Caco-2 (cell line): Measurements from ENCODE around the gene APEH. TPM values are rescaled to one million over a fixed set of nuclear protein-coding genes. Genes with fewer than 3 reads are reported as not detected.

Experiments used
- BruUV-seq: library from RNA; stranded (reverse); fragments of 400-500 nt; replicated peaks from 2 replicates; lab custom pipeline; 2021; lab: Mats Ljungman, UMichigan
- CTCF ChIA-PET: fragments of 300-600 bp; sonication (Branson Sonifier 250); formaldehyde crosslinking; loops from one replicate; lab custom pipeline; 2022; ENCODE audit warnings: antibody characterized with exemption; lab: Charles Lee
- POLR2A ChIA-PET: fragments of 300-600 bp; sonication (Branson Sonifier 250); formaldehyde crosslinking; loops from one replicate; lab custom pipeline; 2022; ENCODE audit warnings: antibody characterized with exemption; lab: Charles Lee
- DNase-seq, 2 experiments: peaks; one replicate each; pipeline versions ENCODE4 v3.0.0 to v3.0.0-alpha.2; 2020 to 2022
- H3K27me3 ChIP-seq: replicated peaks from 2 replicates; pipeline ENCODE4 v1.6.0; 2011; ENCODE audit warnings: low read length; ENCODE audit not compliant: control insufficient read depth, insufficient read depth
- H3K36me3 ChIP-seq: 2 replicates; pipeline ENCODE4 v1.5.1; 2011; ENCODE audit warnings: low read length; ENCODE audit not compliant: control insufficient read depth, insufficient read depth
- H3K4me1 ChIP-seq: fragments of 250-450 bp; sonication (Bioruptor Pico); 2 replicates; pipeline ENCODE4 v1.5.1; 2020; ENCODE audit warnings: mild to moderate bottlenecking
- H3K4me3 ChIP-seq: 2 replicates; pipeline ENCODE4 v1.5.1; 2011; ENCODE audit warnings: low read depth, mild to moderate bottlenecking, control low read depth, low read length
- H3K9me3 ChIP-seq: fragments of 250-450 bp; sonication (Bioruptor Pico); 2 replicates; pipeline ENCODE4 v1.5.1; 2020; ENCODE audit warnings: mild to moderate bottlenecking, moderate library complexity
- H3K27ac Mint-ChIP-seq: one replicate; pipeline ENCODE4 v1.8.0; 2022; ENCODE audit warnings: mixed read lengths; ENCODE audit not compliant: unreplicated experiment
- H3K27me3 Mint-ChIP-seq: one replicate; pipeline ENCODE4 v1.8.0; 2022; ENCODE audit warnings: mixed read lengths; ENCODE audit not compliant: insufficient read depth, unreplicated experiment
- H3K36me3 Mint-ChIP-seq: one replicate; pipeline ENCODE4 v1.8.0; 2022; ENCODE audit warnings: mild to moderate bottlenecking, mixed read lengths; ENCODE audit not compliant: insufficient read depth, unreplicated experiment
- H3K4me1 Mint-ChIP-seq: one replicate; pipeline ENCODE4 v1.8.0; 2022; ENCODE audit warnings: low read depth, mixed read lengths; ENCODE audit not compliant: unreplicated experiment
- H3K4me3 Mint-ChIP-seq: one replicate; pipeline ENCODE4 v1.8.0; 2022; ENCODE audit warnings: mild to moderate bottlenecking, moderate library complexity, mixed read lengths; ENCODE audit not compliant: unreplicated experiment
- H3K9me3 Mint-ChIP-seq: one replicate; pipeline ENCODE4 v1.8.0; 2022; ENCODE audit warnings: mixed read lengths; ENCODE audit not compliant: unreplicated experiment
- intact Hi-C: fragments of 100-400 bp; cut with micrococcal nuclease; formaldehyde crosslinking; loops from one replicate; pipeline ENCODE4 v1.10.0; 2022; ENCODE audit not compliant: unreplicated experiment
- total RNA-seq: library from RNA; stranded (reverse); gene quantifications from 2 replicates; pipeline ENCODE4 v1.2.3, GENCODE V29; 2022
- TF ChIP-seq, protein P1 (sequence below), 2 experiments: fragments of 200-600 bp in 1 of 2; IDR thresholded peaks; 1 replicate in 1 of 2; 2 replicates in 1 of 2; pipeline versions ENCODE4 v1.5.1 to v1.8.0; 2011 to 2022; ENCODE audit warnings: antibody characterized with exemption in 1 of 2, control low read depth in 1 of 2, inconsistent platforms in 1 of 2, low read depth in 1 of 2, low read length in 1 of 2, mild to moderate bottlenecking in 1 of 2, moderate library complexity in 1 of 2; ENCODE audit not compliant: insufficient read depth in 1 of 2, severe bottlenecking in 1 of 2, unreplicated experiment in 1 of 2

Gene APEH
- total RNA-seq, 1 experiment from 2014 or later, result 236 TPM

DNA sequence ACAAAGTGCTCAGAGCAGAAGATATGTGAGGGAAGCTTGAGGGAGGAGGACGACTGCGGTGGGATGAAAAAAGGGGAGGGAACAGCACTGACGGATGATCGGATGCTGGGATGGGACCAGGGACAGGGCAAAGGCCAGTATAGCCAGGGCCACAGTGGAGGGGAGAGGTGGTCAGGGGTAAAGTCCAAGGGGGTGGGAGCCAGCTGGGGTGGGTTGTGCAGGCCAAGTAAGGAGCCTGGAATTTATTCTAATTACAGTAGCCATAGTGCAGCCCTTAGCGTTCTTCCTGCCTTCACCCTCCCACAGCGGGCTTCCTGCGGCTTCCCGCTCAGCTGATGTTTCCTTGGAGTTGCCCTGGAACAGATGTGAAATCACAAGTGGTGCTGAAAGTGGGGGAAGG is 7.6 kb upstream of the APEH start:
- peaks cover 28% of the 10 kb centered on the region for H3K4me1 Mint-ChIP-seq
- intact Hi-C loops, result no loop called here
- peaks cover 8% of the 10 kb centered on the region for H3K36me3 Mint-ChIP-seq
- no peaks in the 10 kb centered on the region for H3K27me3 Mint-ChIP-seq
- TF ChIP-seq, protein P1, sequence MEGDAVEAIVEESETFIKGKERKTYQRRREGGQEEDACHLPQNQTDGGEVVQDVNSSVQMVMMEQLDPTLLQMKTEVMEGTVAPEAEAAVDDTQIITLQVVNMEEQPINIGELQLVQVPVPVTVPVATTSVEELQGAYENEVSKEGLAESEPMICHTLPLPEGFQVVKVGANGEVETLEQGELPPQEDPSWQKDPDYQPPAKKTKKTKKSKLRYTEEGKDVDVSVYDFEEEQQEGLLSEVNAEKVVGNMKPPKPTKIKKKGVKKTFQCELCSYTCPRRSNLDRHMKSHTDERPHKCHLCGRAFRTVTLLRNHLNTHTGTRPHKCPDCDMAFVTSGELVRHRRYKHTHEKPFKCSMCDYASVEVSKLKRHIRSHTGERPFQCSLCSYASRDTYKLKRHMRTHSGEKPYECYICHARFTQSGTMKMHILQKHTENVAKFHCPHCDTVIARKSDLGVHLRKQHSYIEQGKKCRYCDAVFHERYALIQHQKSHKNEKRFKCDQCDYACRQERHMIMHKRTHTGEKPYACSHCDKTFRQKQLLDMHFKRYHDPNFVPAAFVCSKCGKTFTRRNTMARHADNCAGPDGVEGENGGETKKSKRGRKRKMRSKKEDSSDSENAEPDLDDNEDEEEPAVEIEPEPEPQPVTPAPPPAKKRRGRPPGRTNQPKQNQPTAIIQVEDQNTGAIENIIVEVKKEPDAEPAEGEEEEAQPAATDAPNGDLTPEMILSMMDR (IDR thresholded peaks at IDR 0.05; ENCODE audit: insufficient read depth in 1 of 2, low read depth in 1 of 2, low read length in 1 of 2, severe bottlenecking in 1 of 2, unreplicated experiment in 1 of 2), result no peak
- no peak overlapping the region for H3K27ac Mint-ChIP-seq
- POLR2A ChIA-PET, result no interaction called here
- BruUV-seq, result no TSS peak
- no peaks in the 10 kb centered on the region for H3K9me3 Mint-ChIP-seq
- no peak overlapping the region for H3K4me3 Mint-ChIP-seq
- H3K36me3 ChIP-seq, result no peaks in the 10 kb centered on the region
- no peak overlapping the region for H3K4me3 ChIP-seq
- CTCF ChIA-PET, result interaction anchor here (1.7 kb wide), 1 partner anchor 127 kb away, joined by 15 read pairs; no protein-coding TSS in a partner anchor
- no peaks in the 10 kb centered on the region for H3K9me3 ChIP-seq
- peaks cover 28% of the 10 kb centered on the region for H3K4me1 ChIP-seq
- peak in 1 of 2 experiments; percentile 51 for DNase-seq
- H3K27me3 ChIP-seq, result no peaks in the 10 kb centered on the region

DNA sequence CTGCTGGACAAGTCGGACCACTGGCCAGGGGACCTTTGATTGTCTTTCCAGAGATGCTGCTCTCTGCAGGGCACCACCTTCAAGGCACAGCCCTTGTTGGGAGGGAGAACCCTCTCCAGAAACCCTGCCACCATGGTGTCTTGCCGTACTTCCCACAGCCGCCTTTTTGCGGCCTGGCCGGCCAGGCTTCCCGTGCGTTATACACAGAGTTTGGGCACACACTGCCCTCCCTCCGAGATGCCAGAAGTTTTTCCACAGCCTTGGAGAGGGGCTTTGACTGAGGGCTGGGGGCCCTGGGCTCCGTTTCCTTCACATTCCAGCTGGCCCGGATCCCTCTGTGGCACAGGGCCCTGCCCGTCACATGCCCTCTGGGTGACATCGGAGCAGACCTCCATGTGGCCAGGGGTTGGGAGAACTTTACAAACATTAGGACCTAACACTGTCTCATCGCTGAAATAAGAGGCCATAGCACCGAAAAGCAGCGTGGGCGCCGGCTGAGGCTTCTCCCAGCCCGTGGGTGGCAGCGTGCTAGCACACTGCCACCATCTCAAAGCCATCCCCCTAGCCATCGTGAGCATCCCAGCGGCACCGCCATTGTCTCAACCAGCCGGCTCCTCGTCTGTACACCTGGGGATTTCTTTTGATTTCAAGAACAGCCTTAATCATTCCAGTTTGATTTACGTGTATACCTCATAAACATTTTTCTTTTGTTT is 6.3 kb upstream of the APEH start:
- intact Hi-C loops, result no loop called here
- H3K4me1 ChIP-seq, result peaks cover 28% of the 10 kb centered on the region

DNA sequence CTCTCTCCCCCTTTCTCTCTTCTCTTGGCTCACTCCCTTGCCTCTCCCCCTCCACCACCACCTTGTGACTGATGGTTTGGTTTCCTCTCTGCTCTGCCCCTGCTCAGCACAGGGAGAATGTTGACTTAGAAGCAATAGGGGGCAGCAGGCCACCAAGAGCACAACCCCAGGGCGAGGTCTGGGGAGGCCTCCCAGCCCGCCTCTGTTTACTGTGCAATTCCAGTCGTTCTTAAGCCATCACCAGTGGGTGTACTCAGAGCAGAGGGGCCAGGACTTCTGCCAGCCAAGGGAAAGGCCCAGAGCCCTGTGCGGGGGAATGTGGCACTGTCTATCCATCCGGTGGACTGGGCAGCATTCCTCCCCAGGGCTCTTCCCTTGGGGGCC is 5.7 kb upstream of the APEH start:
- peaks cover 13% of the 10 kb centered on the region for H3K36me3 Mint-ChIP-seq
- H3K9me3 Mint-ChIP-seq, result no peaks in the 10 kb centered on the region
- H3K4me3 Mint-ChIP-seq, result no peak overlapping the region
- TF ChIP-seq, protein P1 (IDR thresholded peaks at IDR 0.05; ENCODE audit: insufficient read depth in 1 of 2, low read depth in 1 of 2, low read length in 1 of 2, severe bottlenecking in 1 of 2, unreplicated experiment in 1 of 2), result no peak
- peaks cover 35% of the 10 kb centered on the region for H3K4me1 Mint-ChIP-seq
- no TSS peak for BruUV-seq
- H3K4me1 ChIP-seq, result peaks cover 28% of the 10 kb centered on the region
- H3K27ac Mint-ChIP-seq, result no peak overlapping the region
- intact Hi-C loops, result no loop called here
- H3K9me3 ChIP-seq, result no peaks in the 10 kb centered on the region
- H3K4me3 ChIP-seq, result no peak overlapping the region
- no peaks in the 10 kb centered on the region for H3K36me3 ChIP-seq
- ChIA-PET POLR2A (no interaction called here), CTCF (interaction anchor here (1.8 kb wide), 1 partner anchor 129 kb away, joined by 20 read pairs; no protein-coding TSS in a partner anchor)
- no peaks in the 10 kb centered on the region for H3K27me3 Mint-ChIP-seq
- peak; percentile 43 to 59 for DNase-seq
- H3K27me3 ChIP-seq, result no peaks in the 10 kb centered on the region

More for the DNA sequence above, 6.3 kb upstream of the APEH start:
- Mint-ChIP-seq H3K4me3 (no peak overlapping the region), H3K27me3 (no peaks in the 10 kb centered on the region), H3K4me1 (peaks cover 35% of the 10 kb centered on the region), H3K9me3 (no peaks in the 10 kb centered on the region), H3K27ac (no peak overlapping the region), H3K36me3 (peaks cover 8% of the 10 kb centered on the region)
- ChIA-PET POLR2A (interaction anchor here (0.6 kb wide), 1 partner anchor 478 kb away, joined by 6 read pairs; no protein-coding TSS in a partner anchor), CTCF (no interaction called here)
- H3K36me3 ChIP-seq, result no peaks in the 10 kb centered on the region
- H3K4me3 ChIP-seq, result no peak overlapping the region
- BruUV-seq, result no TSS peak
- DNase-seq, result no peak
- TF ChIP-seq, protein P1 (IDR thresholded peaks at IDR 0.05; ENCODE audit: insufficient read depth in 1 of 2, low read depth in 1 of 2, low read length in 1 of 2, severe bottlenecking in 1 of 2, unreplicated experiment in 1 of 2), result no peak
- H3K9me3 ChIP-seq, result no peaks in the 10 kb centered on the region
- H3K27me3 ChIP-seq, result no peaks in the 10 kb centered on the region
